Measurements from ENCODE around the gene YAE1. TPM values are rescaled to one million over a fixed set of nuclear protein-coding genes. Genes with fewer than 3 reads are reported as not detected.

The YAE1 gene
- total RNA-seq, 2 donors from 2014 or later: 11.9 to 19.9 TPM

DNA sequence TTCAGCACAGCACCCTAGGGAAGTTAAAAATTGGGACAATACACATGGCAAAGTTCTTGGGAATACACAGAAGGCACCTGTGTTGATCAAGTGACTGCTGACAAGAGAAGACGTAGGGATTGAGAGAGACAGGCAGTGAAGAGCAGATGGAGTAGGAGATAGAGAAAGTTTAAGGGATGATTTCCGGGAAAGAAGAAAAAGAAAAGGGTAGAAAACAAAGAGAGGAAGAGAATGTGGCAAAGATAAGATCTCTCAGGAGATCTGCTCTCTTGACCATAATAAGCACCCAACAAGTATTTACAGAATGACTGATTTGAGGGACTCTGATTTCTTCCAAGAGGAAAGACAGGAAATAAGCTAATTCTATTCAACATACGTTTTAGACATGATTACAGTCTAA, 42.1 kb downstream of the YAE1 start:
- Histone ChIP-seq H3K4me3 (no peak overlapping the region), H3K27me3 (replicated peaks; ENCODE audit: insufficient read depth) (no peaks in the 10 kb centered on the region), H3K9me3 (no peaks in the 10 kb centered on the region), H3K4me1 (ENCODE audit: control insufficient read depth in 1 of 2, low read depth in 2 of 2) (peaks cover 5 to 8% of the 10 kb centered on the region in 2 donors), H3K36me3 (no peaks in the 10 kb centered on the region), H3K27ac (no peak overlapping the region)
- TF ChIP-seq, protein P1, sequence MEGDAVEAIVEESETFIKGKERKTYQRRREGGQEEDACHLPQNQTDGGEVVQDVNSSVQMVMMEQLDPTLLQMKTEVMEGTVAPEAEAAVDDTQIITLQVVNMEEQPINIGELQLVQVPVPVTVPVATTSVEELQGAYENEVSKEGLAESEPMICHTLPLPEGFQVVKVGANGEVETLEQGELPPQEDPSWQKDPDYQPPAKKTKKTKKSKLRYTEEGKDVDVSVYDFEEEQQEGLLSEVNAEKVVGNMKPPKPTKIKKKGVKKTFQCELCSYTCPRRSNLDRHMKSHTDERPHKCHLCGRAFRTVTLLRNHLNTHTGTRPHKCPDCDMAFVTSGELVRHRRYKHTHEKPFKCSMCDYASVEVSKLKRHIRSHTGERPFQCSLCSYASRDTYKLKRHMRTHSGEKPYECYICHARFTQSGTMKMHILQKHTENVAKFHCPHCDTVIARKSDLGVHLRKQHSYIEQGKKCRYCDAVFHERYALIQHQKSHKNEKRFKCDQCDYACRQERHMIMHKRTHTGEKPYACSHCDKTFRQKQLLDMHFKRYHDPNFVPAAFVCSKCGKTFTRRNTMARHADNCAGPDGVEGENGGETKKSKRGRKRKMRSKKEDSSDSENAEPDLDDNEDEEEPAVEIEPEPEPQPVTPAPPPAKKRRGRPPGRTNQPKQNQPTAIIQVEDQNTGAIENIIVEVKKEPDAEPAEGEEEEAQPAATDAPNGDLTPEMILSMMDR (IDR thresholded peaks at IDR 0.05): no peak
- DNase-seq (ENCODE audit: low spot score) (no peak), ATAC-seq (ENCODE audit: insufficient number of reproducible peaks, low FRiP score, low read depth) (no peak)

DNA sequence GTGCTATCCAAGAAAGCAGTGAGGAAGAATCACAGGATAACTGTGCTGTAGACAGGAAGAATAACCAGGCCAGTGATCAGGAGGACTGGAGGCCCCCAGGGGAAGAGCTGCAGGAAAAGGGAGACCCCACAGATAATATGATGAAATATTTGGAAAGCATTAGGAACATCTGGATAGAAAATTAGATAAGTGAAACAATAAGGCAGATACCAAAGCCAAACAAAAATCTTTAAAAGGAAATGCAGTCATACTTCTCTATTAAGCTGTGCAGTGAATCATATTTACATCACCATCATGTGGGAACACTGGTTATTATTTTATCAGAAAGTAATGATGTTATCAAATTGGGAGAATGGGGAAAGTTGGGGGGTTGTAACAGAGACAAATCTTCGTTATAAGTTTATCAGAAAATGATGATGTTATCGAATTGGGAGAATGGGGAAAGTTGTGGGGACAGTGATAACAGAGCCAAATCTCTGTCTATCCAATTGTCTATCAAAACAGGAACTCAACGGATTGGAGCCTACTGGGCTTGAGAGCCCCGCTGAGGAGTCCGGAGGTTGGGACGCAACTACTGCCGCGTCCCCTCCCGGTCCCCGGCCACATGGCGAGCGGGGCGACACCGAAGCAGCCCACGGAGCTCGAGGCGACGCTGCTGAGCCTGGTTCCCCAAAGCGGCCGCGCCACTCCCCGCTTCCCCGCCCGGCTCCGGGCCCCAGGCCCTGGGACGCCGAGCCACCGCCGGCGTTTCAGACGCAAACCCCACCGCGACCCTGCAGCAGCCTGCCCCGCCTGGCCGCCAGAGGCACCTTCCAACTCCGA, 43.1 kb downstream of the YAE1 start:
- DNase-seq (ENCODE audit: low spot score): no peak
- Histone ChIP-seq H3K27me3 (replicated peaks; ENCODE audit: insufficient read depth) (no peaks in the 10 kb centered on the region), H3K4me1 (ENCODE audit: control insufficient read depth in 1 of 2, low read depth in 2 of 2) (peaks cover 5 to 8% of the 10 kb centered on the region in 2 donors), H3K36me3 (no peaks in the 10 kb centered on the region), H3K4me3 (peak overlapping the region; percentile 58), H3K9me3 (no peaks in the 10 kb centered on the region), H3K27ac (no peak overlapping the region)
- ATAC-seq (ENCODE audit: insufficient number of reproducible peaks, low FRiP score, low read depth): no peak
- TF ChIP-seq, protein P1 (IDR thresholded peaks at IDR 0.05): no peak

DNA sequence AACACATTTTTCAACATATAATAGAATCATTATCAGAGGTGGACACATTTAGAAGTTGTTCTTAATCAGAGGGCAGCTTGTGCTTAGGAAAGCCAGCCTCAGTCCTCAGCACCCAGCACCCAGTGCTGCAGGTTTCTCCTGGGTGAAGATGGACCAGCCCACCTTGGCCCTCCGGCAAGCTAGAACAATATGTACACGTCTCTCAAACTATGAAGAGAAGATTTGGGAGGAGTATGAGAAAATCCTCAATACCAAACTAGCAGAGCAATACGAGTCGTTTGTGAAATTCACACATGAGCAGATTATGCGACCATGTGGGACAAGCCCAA, 43.7 kb downstream of the YAE1 start:
- Histone ChIP-seq H3K36me3 (no peaks in the 10 kb centered on the region), H3K27ac (no peak overlapping the region), H3K4me1 (ENCODE audit: control insufficient read depth in 1 of 2, low read depth in 2 of 2) (peaks cover 5 to 8% of the 10 kb centered on the region in 2 donors), H3K9me3 (no peaks in the 10 kb centered on the region), H3K4me3 (peak overlapping the region; percentile 58), H3K27me3 (replicated peaks; ENCODE audit: insufficient read depth) (no peaks in the 10 kb centered on the region)
- DNase-seq (ENCODE audit: low spot score) (no peak), ATAC-seq (ENCODE audit: insufficient number of reproducible peaks, low FRiP score, low read depth) (no peak)
- TF ChIP-seq, protein P1 (IDR thresholded peaks at IDR 0.05): no peak

DNA sequence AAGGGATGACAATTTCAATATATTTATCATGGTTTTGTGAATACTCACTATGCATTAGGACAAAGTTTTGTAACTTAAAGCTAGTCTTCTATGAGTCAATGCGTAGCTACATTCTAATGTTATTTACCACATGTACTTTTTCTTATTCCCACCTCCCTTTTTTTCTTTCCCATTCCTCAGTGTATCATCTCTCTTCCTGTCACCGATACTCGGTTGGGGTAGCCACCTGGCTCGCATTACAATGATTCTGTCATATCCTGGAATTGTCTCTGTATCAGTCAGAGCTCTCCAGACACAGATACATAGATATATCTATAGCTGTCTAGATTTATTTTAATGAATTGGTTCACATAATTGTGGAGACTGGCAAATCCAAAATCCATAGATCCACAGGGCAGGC, 47.4 kb downstream of the YAE1 start:
- ATAC-seq (ENCODE audit: insufficient number of reproducible peaks, low FRiP score, low read depth) (no peak), DNase-seq (ENCODE audit: low spot score) (no peak)
- no peaks in the 10 kb centered on the region for H3K9me3 ChIP-seq
- H3K4me3 ChIP-seq: no peak overlapping the region
- H3K27ac ChIP-seq: no peak overlapping the region
- no peaks in the 10 kb centered on the region for H3K36me3 ChIP-seq
- H3K27me3 ChIP-seq (replicated peaks; ENCODE audit: insufficient read depth): no peaks in the 10 kb centered on the region
- H3K4me1 ChIP-seq (ENCODE audit: control insufficient read depth in 1 of 2, low read depth in 2 of 2): peaks cover 5 to 8% of the 10 kb centered on the region in 2 donors
- TF ChIP-seq, protein P1 (IDR thresholded peaks at IDR 0.05): no peak

DNA sequence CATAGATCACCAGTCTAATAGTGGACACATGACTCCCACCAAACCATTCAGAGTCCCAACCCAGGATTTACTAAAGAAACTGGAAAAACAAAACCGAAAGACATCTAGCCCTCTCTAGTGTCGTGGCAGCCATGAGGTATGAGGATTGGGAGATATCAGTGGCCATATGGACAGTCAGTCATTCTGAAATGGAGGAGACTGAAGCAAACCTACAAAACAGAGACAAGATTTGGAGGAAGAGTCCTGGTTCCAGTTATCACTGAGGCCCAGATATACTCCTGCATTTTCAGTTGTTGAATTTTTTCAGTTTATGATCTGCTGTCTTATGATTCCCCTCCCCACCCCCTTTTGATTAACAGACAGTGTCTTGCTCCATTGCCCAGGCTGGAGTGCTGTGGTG, 48.1 kb downstream of the YAE1 start:
- Histone ChIP-seq H3K36me3 (no peaks in the 10 kb centered on the region), H3K27me3 (replicated peaks; ENCODE audit: insufficient read depth) (no peaks in the 10 kb centered on the region), H3K9me3 (no peaks in the 10 kb centered on the region), H3K27ac (no peak overlapping the region), H3K4me3 (no peak overlapping the region), H3K4me1 (ENCODE audit: control insufficient read depth in 1 of 2, low read depth in 2 of 2) (peaks cover 4 to 5% of the 10 kb centered on the region in 2 donors)
- DNase-seq (ENCODE audit: low spot score) (no peak), ATAC-seq (ENCODE audit: insufficient number of reproducible peaks, low FRiP score, low read depth) (no peak)
- TF ChIP-seq, protein P1 (IDR thresholded peaks at IDR 0.05): no peak

Data from thoracic aorta (tissue), 2 donors.